NCI-H748 treated with DMSO at 0.1 percent for 48 hours (cell line): ENCODE results near the gene TMEM234.
"Not testable (repeated sequence)": the region's sequence is repeated elsewhere in the genome, so short reads cannot be mapped to it uniquely, and the experiment has no call there.

ENCODE experiments used
- DNase-seq: peaks from one replicate; lab custom pipeline; 2025; lab: John Stamatoyannopoulos, UW

The TMEM234 gene

GRCh38 chr1:32221980-32222755, at the start of gene TMEM234, which contains the start of gene EIF3I:
Gene TMEM234 (minus strand): TSS chr1:32222353. CDS start chr1:32222322, 31 bp downstream.
Gene EIF3I (plus strand): TSS chr1:32222407. CDS start chr1:32222442, 35 bp downstream.
- DNase-seq, result peak; percentile 76

DNA sequence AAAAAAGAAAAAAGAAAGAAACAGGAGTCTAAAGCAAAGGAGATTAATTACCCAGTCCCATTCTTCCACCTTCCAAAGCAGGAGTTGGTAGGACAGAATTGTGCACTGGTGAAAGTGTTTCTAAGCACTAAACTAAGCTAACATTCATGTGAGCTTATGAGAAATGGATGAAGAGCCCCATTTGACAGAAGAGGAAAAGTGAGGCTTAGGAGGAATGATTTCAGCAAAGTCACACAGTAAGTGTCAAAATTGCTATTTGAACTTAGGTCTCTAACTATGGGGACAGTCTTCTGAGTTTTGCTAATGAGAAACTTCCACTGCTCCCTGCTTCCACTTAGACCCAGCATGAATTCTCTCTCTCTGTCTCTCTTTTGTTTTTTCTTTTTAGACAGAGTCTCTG, 47.6 kb upstream of the TMEM234 start:
- no peak for DNase-seq

- no peak for DNase-seq
Measured at GRCh38 chr1:32266921-32267591, 44.9 kb upstream of the TMEM234 start.

GRCh38 chr1:32265846-32266245, 43.7 kb upstream of the TMEM234 start:
- no peak for DNase-seq

GRCh38 chr1:32263744-32264143, 41.6 kb upstream of the TMEM234 start:
- DNase-seq, result no peak

- DNase-seq, result not testable (repeated sequence)
Measured at GRCh38 chr1:32263236-32263593, 41.1 kb upstream of the TMEM234 start.

GRCh38 chr1:32257227-32257508, 35.0 kb upstream of the TMEM234 start:
- no peak for DNase-seq

GRCh38 chr1:32256473-32257226, 34.5 kb upstream of the TMEM234 start:
- no peak for DNase-seq

GRCh38 chr1:32255072-32256071, 33.2 kb upstream of the TMEM234 start:
- no peak for DNase-seq

GRCh38 chr1:32250893-32251716, 29.0 kb upstream of the TMEM234 start, which contains the start of gene LCK:
Gene LCK (plus strand): TSS chr1:32251265. CDS start chr1:32274330, 23,065 bp downstream.
- DNase-seq, result no peak

DNA sequence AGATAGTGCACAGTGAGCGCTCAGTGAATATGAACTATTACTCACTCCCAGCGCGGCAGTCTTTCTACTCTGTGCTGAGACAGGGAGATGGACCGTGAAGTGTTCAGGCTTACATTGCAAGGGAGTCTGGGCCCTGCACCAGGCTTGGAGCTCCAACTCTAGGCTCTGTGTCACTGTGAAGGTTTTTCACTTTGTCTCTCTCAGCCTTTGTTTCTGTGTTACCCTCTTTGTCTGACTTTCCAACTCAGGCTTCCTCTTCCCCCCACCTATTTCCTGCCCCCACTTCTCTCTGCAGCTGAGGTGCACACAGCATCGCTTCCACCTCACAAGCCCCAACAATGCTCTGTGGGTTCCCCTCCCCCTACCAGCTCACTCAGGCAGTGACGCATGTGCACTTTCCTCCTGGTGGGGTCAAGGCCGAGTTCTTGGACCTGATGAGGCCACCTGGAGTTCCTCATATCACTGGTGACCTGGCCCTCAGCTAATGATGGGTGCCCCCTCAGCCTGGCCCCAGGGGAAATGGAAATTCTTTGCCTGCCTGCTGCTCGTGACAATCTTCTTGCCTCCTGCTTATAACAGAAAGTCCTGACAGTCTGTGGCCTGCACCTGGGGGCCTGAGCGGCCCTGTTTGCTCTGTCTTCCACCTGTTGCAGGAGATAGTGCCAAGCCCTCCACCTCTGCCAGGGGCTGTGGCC, 27.8 kb upstream of the TMEM234 start:
- DNase-seq, result no peak

DNA sequence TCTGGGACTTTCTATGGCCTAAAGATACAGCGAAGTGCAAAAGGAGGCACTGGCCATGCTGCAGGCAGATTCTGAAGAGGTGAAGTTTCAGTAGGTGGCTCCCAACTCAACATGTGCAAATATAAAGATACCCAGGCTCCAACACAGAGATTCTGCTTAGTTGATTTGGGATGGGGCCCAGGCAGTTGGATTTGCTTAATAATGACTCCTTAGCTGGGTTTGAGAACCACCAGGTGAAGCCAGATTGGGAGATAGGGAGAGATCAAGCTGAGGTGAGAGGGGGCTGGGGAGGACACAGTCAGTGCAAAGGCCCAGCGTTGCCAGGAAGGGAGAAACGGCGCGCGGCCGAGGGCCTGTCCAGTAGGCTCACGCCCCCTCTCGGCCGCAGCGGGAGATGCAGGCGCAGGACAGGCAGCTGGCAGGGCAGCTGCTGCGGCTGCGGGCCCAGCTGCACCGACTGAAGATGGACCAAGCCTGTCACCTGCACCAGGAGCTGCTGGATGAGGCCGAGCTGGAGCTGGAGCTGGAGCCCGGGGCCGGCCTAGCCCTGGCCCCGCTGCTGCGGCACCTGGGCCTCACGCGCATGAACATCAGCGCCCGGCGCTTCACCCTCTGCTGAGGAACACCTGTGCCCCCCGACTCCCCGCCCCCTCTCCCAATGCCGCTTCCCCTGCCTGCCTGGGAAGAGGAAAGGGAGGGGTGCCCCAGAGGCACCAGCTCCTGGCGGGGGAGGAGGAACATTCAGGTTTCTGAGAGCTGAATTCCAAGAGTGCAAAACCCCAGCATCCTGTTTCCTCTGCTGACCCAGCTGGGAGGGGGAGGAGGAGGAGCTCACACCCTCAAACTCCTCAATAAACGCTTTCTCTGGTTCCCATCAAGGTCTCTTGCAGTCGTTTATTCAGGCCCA, 26.1 kb upstream of the TMEM234 start:
- DNase-seq, result peak; percentile 39

- DNase-seq, result no peak
Measured at GRCh38 chr1:32247452-32247851, 25.3 kb upstream of the TMEM234 start.

DNA sequence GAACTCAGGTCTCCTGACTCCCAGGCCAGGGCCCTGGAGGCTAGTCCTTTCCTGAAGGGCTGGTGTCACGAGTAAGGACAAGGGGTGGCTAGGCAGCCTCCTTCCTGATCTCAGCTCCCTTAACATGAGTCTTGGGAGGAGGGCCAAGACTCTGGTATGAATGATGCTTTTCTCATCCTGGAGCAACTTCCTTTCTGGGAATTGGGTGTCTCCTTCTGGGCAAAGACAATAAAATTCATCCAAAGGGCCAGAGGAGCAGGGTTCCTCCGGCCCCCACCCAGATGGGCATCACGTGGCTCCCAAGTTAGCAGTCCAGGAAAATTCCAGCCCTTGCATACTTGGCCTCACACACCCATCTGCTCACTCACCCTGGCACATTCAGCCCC, 24.7 kb upstream of the TMEM234 start, which contains the start of gene FAM167B:
FAM167B (plus strand) TSS at position 335 of the 386 bp plus-strand sequence. CDS start 200 bp downstream, outside the sequence.
- DNase-seq, result no peak

GRCh38 chr1:32242341-32242851, 20.2 kb upstream of the TMEM234 start:
- DNase-seq, result no peak

DNA sequence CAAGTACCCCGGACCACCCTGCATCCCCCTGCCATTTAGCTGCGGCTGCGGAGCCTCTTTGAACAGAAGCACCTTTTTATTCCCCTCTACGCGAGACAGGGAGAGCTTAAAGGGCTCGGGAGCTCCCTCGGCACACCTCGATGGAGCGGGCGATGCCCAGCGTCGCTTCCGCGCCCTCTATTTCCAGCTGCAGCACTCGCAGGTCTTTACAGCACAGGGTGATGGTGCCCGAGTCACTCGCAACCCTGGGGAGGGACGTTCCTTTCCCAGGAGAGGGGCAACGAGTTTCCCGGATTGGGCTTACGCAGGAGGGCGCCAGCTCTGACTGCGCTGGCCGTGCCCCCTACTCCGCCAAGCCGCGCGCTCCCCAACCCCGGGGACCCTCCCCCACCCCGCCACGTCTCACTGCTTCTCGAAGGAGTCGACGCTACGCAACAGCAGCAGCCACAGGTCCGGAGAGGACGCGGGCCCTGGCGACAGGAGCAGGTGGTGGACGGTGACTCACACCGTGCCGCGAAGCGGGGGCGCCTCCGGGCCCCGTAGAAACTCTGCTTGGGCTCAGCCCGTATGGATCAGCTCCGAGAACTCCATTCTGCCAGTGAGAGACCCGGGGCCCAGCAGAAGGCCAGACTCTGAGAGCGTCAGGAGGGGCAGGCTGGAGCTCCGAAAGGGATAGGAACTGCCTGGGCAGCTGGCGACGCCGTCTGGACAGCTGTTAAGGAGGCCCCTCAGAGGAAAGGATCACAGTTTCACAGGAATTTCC, 19.0 kb upstream of the TMEM234 start:
- DNase-seq, result no peak

DNA sequence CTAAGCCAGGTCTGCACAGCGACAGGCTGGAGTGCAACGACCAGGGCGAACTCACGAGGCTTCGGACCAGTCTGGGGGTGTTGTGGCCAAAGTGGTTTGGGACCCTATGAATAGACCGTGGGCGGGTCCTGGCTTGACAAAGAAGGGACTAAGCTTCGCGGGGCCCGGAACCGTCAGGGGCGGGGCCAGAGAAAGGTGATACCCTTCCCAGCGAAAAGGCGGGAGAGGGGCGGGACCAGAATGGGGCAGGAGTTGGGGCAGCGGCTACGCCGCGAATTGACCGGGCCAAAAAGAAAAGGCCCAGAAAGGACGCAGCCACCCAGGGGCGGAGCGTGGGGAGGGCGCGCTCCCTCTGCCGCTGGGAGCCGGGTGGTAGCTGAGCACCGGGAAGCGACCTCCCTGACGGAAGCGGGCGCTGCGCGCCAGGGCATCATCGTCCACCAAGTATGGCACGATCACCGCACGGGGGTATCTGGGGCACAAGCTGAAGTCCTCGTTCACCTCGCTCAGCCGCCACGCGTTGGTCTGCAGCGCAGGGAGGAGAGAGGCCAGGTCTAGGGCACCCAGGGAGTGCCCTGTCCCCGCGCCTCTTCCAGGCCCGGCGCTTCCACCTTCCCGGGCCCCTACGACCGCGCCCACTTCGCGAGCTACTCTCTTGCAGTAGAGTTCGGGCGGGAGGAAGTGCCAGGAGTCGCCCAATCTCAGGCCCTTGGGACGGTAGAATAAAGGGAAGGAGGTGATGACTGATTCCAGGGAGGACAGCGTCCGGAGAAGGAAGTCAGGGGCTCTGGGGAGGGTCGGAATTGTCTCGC, 18.2 kb upstream of the TMEM234 start:
- peak; percentile 34 for DNase-seq
